Measurements from ENCODE around the gene RNASE8.

Gene RNASE8

GRCh38 chr14:21061347-21061668 lies 3.7 kb downstream of the RNASE8 start:
- H4K20me1 ChIP-seq (ENCODE audit: insufficient read depth): no peaks in the 10 kb centered on the region
- H3K36me3 ChIP-seq (ENCODE audit: insufficient read depth): no peaks in the 10 kb centered on the region
- no peaks in the 10 kb centered on the region for H3K4me1 ChIP-seq (ENCODE audit: low read depth, poor library complexity, severe bottlenecking)
- no peak overlapping the region for H3K9ac ChIP-seq
- no peak overlapping the region for H2AFZ ChIP-seq (ENCODE audit: low read depth)
- H3K79me2 ChIP-seq (ENCODE audit: insufficient read depth, low read depth): no peaks in the 10 kb centered on the region
- H3K27me3 ChIP-seq (ENCODE audit: insufficient read depth, low read depth): no peaks in the 10 kb centered on the region
- H3K4me2 ChIP-seq: no peak overlapping the region
- H3K27ac ChIP-seq: no peak overlapping the region
- TF ChIP-seq CTCF (conservative IDR thresholded peaks at IDR 0.05; ENCODE audit: low read depth, low read length): no peak
- H3K4me3 ChIP-seq (IDR thresholded peaks at IDR 0.05; ENCODE audit: insufficient read depth, low read depth, low read length): no peak overlapping the region

- H3K79me2 ChIP-seq (ENCODE audit: insufficient read depth, low read depth): no peaks in the 10 kb centered on the region
- peaks cover 5% of the 10 kb centered on the region for H3K4me1 ChIP-seq (ENCODE audit: low read depth, poor library complexity, severe bottlenecking)
- no peaks in the 10 kb centered on the region for H3K27me3 ChIP-seq (ENCODE audit: insufficient read depth, low read depth)
- no peak overlapping the region for H3K27ac ChIP-seq
- no peak overlapping the region for H3K4me3 ChIP-seq (IDR thresholded peaks at IDR 0.05; ENCODE audit: insufficient read depth, low read depth, low read length)
- no peaks in the 10 kb centered on the region for H4K20me1 ChIP-seq (ENCODE audit: insufficient read depth)
- no peak overlapping the region for H3K9ac ChIP-seq
- H3K4me2 ChIP-seq: no peak overlapping the region
- H2AFZ ChIP-seq (ENCODE audit: low read depth): no peak overlapping the region
- H3K36me3 ChIP-seq (ENCODE audit: insufficient read depth): no peaks in the 10 kb centered on the region
- no peak for TF ChIP-seq CTCF (conservative IDR thresholded peaks at IDR 0.05; ENCODE audit: low read depth, low read length)
Observed at GRCh38 chr14:21063479-21063878, 5.9 kb downstream of the RNASE8 start.

GRCh38 chr14:21066882-21067502 lies 9.4 kb downstream of the RNASE8 start:
- no peaks in the 10 kb centered on the region for H3K36me3 ChIP-seq (ENCODE audit: insufficient read depth)
- no peaks in the 10 kb centered on the region for H3K27me3 ChIP-seq (ENCODE audit: insufficient read depth, low read depth)
- H3K27ac ChIP-seq: no peak overlapping the region
- H3K4me1 ChIP-seq (ENCODE audit: low read depth, poor library complexity, severe bottlenecking): peaks cover 9% of the 10 kb centered on the region
- no peak overlapping the region for H3K9ac ChIP-seq
- no peak overlapping the region for H3K4me2 ChIP-seq
- no peak overlapping the region for H2AFZ ChIP-seq (ENCODE audit: low read depth)
- H3K79me2 ChIP-seq (ENCODE audit: insufficient read depth, low read depth): no peaks in the 10 kb centered on the region
- H4K20me1 ChIP-seq (ENCODE audit: insufficient read depth): no peaks in the 10 kb centered on the region
- no peak for TF ChIP-seq CTCF (conservative IDR thresholded peaks at IDR 0.05; ENCODE audit: low read depth, low read length)
- H3K4me3 ChIP-seq (IDR thresholded peaks at IDR 0.05; ENCODE audit: insufficient read depth, low read depth, low read length): no peak overlapping the region

GRCh38 chr14:21068521-21069387 lies 11.1 kb downstream of the RNASE8 start:
- no peak overlapping the region for H3K9ac ChIP-seq
- H3K79me2 ChIP-seq (ENCODE audit: insufficient read depth, low read depth): no peaks in the 10 kb centered on the region
- H3K36me3 ChIP-seq (ENCODE audit: insufficient read depth): no peaks in the 10 kb centered on the region
- no peaks in the 10 kb centered on the region for H3K27me3 ChIP-seq (ENCODE audit: insufficient read depth, low read depth)
- no peak for TF ChIP-seq CTCF (conservative IDR thresholded peaks at IDR 0.05; ENCODE audit: low read depth, low read length)
- H3K4me1 ChIP-seq (ENCODE audit: low read depth, poor library complexity, severe bottlenecking): peaks cover 14% of the 10 kb centered on the region
- no peaks in the 10 kb centered on the region for H4K20me1 ChIP-seq (ENCODE audit: insufficient read depth)
- H3K27ac ChIP-seq: no peak overlapping the region
- no peak overlapping the region for H3K4me3 ChIP-seq (IDR thresholded peaks at IDR 0.05; ENCODE audit: insufficient read depth, low read depth, low read length)
- H2AFZ ChIP-seq (ENCODE audit: low read depth): no peak overlapping the region
- no peak overlapping the region for H3K4me2 ChIP-seq
